ENCODE results near the gene LETM1. TPM values are rescaled to one million over a fixed set of nuclear protein-coding genes. Genes with fewer than 3 reads are reported as not detected.

The LETM1 gene
- total RNA-seq, 1 experiment from 2014 or later, result 67.3 TPM

- no peak for DNase-seq (ENCODE audit: low read depth, low spot score)
- ChIA-PET POLR2A (no interaction called here), CTCF (no interaction called here), RAD21 (ENCODE audit: low non-redundant PET in 1 of 2, low total read pairs in 2 of 2, uncharacterized antibody in 2 of 2, unreplicated experiment in 2 of 2) (no interaction called here)
- no peaks in the 10 kb centered on the region for H4K20me1 ChIP-seq (ENCODE audit: insufficient read depth)
- H3K27me3 ChIP-seq (ENCODE audit: insufficient read depth, low read length), result no peaks in the 10 kb centered on the region
- intact Hi-C loops (cut with micrococcal nuclease), result no loop called here
- H3K79me2 ChIP-seq (ENCODE audit: insufficient read depth, low read length), result peaks cover 4% of the 10 kb centered on the region; the same call in 1 of the 2 replicates
- BruUV-seq (replicated peaks), result no TSS peak
- no peak overlapping the region for H3K9ac ChIP-seq (ENCODE audit: low read length)
- peaks cover 23 to 33% of the 10 kb centered on the region in 2 experiments; a peak in 3 of 4 replicates for H3K36me3 ChIP-seq (ENCODE audit: control insufficient read depth in 1 of 2, insufficient read depth in 2 of 2, low read length in 2 of 2)
- no peak for ATAC-seq
- no peak overlapping the region for H3K4me3 ChIP-seq (replicated peaks in 1 of 2; ENCODE audit: low read depth in 1 of 2, low read length in 2 of 2)
- H3K4me2 ChIP-seq (ENCODE audit: low read length), result no peak overlapping the region
- H2AFZ ChIP-seq (ENCODE audit: low read depth, low read length, poor library complexity, severe bottlenecking), result no peak overlapping the region
- H3K9me3 ChIP-seq (ENCODE audit: control insufficient read depth in 1 of 2, insufficient read depth in 1 of 2, low read depth in 1 of 2, low read length in 2 of 2), result no peaks in the 10 kb centered on the region
- no peak overlapping the region for H3K27ac ChIP-seq (ENCODE audit: low read depth, low read length)
- TF ChIP-seq EZH2phosphoT487 (IDR thresholded peaks at IDR 0.05; ENCODE audit: borderline replicate concordance), result no peak
- H3K9me2 ChIP-seq (ENCODE audit: insufficient read depth), result no peaks in the 10 kb centered on the region
- no peaks in the 10 kb centered on the region for H3K4me1 ChIP-seq (ENCODE audit: control insufficient read depth in 1 of 2, insufficient read depth in 2 of 2, low read length in 2 of 2)
These were observed 25.2 kb downstream of the LETM1 start for GRCh38 chr4:1830642-1831228.

- Histone ChIP-seq H4K20me1 (ENCODE audit: insufficient read depth) (no peaks in the 10 kb centered on the region), H3K4me1 (ENCODE audit: control insufficient read depth in 1 of 2, insufficient read depth in 2 of 2, low read length in 2 of 2) (no peaks in the 10 kb centered on the region), H3K27me3 (ENCODE audit: insufficient read depth, low read length) (no peaks in the 10 kb centered on the region), H3K4me3 (replicated peaks in 1 of 2; ENCODE audit: low read depth in 1 of 2, low read length in 2 of 2) (no peak overlapping the region), H3K79me2 (ENCODE audit: insufficient read depth, low read length) (no peaks in the 10 kb centered on the region; the same call in 1 of the 2 replicates), H3K9ac (ENCODE audit: low read length) (no peak overlapping the region), H2AFZ (ENCODE audit: low read depth, low read length, poor library complexity, severe bottlenecking) (no peak overlapping the region), H3K9me2 (ENCODE audit: insufficient read depth) (no peaks in the 10 kb centered on the region), H3K4me2 (ENCODE audit: low read length) (no peak overlapping the region), H3K9me3 (ENCODE audit: control insufficient read depth in 1 of 2, insufficient read depth in 1 of 2, low read depth in 1 of 2, low read length in 2 of 2) (no peaks in the 10 kb centered on the region), H3K36me3 (ENCODE audit: control insufficient read depth in 1 of 2, insufficient read depth in 2 of 2, low read length in 2 of 2) (peaks cover 20 to 38% of the 10 kb centered on the region in 2 experiments; a peak in 3 of 4 replicates), H3K27ac (ENCODE audit: low read depth, low read length) (no peak overlapping the region)
- ChIA-PET CTCF (no interaction called here), RAD21 (ENCODE audit: low non-redundant PET in 1 of 2, low total read pairs in 2 of 2, uncharacterized antibody in 2 of 2, unreplicated experiment in 2 of 2) (no interaction called here), POLR2A (no interaction called here)
- TF ChIP-seq ZFX (IDR thresholded peaks at IDR 0.05), result no peak
- no peak for TF ChIP-seq SRF (IDR thresholded peaks at IDR 0.05; ENCODE audit: low read depth)
- TF ChIP-seq ZNF274 (IDR thresholded peaks at IDR 0.05; ENCODE audit: low read depth, low read length), result no peak
- TF ChIP-seq ATF3 (IDR thresholded peaks at IDR 0.05), result no peak
- no peak for TF ChIP-seq SIN3A (IDR thresholded peaks at IDR 0.05; ENCODE audit: low read depth)
- no peak for TF ChIP-seq ZBTB33 (IDR thresholded peaks at IDR 0.05; ENCODE audit: extremely low read depth, insufficient replicate concordance, low read length)
- TF ChIP-seq RAD21 (IDR thresholded peaks at IDR 0.05; ENCODE audit: low read depth), result no peak
- no peak for TF ChIP-seq ELF1 (IDR thresholded peaks at IDR 0.05; ENCODE audit: borderline replicate concordance, low read depth)
- TF ChIP-seq MAX (IDR thresholded peaks at IDR 0.05), result no peak
- no peak for TF ChIP-seq EGR1 (IDR thresholded peaks at IDR 0.05; ENCODE audit: low read depth)
- no peak for TF ChIP-seq POLR2AphosphoS5 (IDR thresholded peaks at IDR 0.05; ENCODE audit: low read depth, low read length)
- no peak for TF ChIP-seq CEBPB (IDR thresholded peaks at IDR 0.05; ENCODE audit: low read depth)
- TF ChIP-seq EZH2phosphoT487 (IDR thresholded peaks at IDR 0.05; ENCODE audit: borderline replicate concordance), result no peak
- TF ChIP-seq REST (IDR thresholded peaks at IDR 0.05; ENCODE audit: low read depth), result no peak
- no peak for TF ChIP-seq POLR2A (IDR thresholded peaks at IDR 0.05; ENCODE audit: borderline replicate concordance, extremely low read depth, insufficient read depth, insufficient read length)
- DNase-seq (ENCODE audit: low read depth, low spot score) (no peak), ATAC-seq (no peak)
- BruUV-seq (replicated peaks), result no TSS peak
- intact Hi-C loops (cut with micrococcal nuclease), result no loop called here
These were observed 25.7 kb downstream of the LETM1 start for GRCh38 chr4:1830234-1830633.
